ENCODE measurements around the gene WSB1. TPM values are rescaled to one million over a fixed set of nuclear protein-coding genes. Genes with fewer than 3 reads are reported as not detected.
"Not testable (repeated sequence)": the region's sequence is repeated elsewhere in the genome, so short reads cannot be mapped to it uniquely, and the experiment has no call there.

Gene WSB1
- total RNA-seq, 1 donor from 2014 or later = 176 TPM

DNA sequence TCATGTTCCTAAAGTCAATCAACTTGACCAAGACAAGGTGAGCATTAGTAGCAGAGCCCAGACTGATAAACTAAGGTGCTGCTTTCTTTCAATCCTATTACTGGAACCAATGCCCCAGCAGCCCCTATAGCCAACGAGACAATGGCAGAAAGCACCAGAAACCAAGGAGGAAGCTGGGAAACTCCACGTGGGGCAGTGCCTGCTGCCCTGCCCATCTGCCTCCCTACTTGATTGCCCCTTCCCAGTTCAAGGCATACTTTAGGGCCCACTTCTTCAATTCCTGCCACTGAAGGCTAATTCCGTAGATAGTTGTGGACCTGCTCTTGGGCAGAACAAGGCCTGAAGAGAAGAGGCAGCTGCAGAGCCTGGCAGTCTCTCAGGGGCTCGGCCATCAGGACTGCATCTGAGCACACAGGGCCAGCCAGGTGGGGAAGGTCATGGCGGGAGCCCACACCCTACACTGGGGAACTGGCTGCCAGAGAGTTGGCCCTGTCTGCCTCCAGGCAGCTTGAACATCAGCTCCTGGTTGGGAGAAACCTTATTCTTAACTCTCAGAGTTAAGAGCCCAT lies 30.9 kb downstream of the WSB1 start:
- H3K27me3 ChIP-seq = no peaks in the 10 kb centered on the region
- intact Hi-C loops (cut with DNase I) = no loop called here
- H3K4me1 ChIP-seq = peaks cover 0 to 16% of the 10 kb centered on the region in 2 donors
- TF ChIP-seq, protein P1, sequence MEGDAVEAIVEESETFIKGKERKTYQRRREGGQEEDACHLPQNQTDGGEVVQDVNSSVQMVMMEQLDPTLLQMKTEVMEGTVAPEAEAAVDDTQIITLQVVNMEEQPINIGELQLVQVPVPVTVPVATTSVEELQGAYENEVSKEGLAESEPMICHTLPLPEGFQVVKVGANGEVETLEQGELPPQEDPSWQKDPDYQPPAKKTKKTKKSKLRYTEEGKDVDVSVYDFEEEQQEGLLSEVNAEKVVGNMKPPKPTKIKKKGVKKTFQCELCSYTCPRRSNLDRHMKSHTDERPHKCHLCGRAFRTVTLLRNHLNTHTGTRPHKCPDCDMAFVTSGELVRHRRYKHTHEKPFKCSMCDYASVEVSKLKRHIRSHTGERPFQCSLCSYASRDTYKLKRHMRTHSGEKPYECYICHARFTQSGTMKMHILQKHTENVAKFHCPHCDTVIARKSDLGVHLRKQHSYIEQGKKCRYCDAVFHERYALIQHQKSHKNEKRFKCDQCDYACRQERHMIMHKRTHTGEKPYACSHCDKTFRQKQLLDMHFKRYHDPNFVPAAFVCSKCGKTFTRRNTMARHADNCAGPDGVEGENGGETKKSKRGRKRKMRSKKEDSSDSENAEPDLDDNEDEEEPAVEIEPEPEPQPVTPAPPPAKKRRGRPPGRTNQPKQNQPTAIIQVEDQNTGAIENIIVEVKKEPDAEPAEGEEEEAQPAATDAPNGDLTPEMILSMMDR (IDR thresholded peaks at IDR 0.05) = no peak
- H3K27ac ChIP-seq = no peak overlapping the region
- no peaks in the 10 kb centered on the region for H3K9me3 ChIP-seq
- no peaks in the 10 kb centered on the region for H3K36me3 ChIP-seq
- no peak for DNase-seq (ENCODE audit: low spot score in 2 of 2)
- no peak overlapping the region for H3K4me3 ChIP-seq

DNA sequence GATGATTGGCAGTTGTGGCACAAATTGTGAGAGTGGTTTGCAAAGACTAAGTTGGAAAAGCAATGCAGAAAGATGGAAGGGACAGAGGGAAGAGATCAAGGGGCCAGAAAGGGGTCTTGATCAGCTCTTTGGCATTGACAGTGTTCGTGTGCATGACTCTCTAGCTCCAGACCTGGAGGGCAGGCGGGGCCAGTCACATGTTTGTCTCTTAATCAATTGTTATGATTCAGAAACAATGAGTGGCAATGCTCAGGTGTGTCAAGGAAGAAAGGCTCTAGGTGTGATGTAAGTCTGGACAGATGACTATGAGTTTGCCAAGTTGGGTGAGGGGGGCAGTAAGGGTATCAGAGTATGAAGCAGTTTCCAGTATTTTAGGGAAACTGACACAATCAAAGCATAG lies 32.1 kb downstream of the WSB1 start:
- no peaks in the 10 kb centered on the region for H3K9me3 ChIP-seq
- intact Hi-C loops (cut with DNase I) = no loop called here
- H3K4me1 ChIP-seq = peaks cover 0 to 14% of the 10 kb centered on the region in 2 donors

GRCh38 chr17:27326585-27326984 lies 32.7 kb downstream of the WSB1 start:
- H3K36me3 ChIP-seq = no peaks in the 10 kb centered on the region
- H3K27me3 ChIP-seq = no peaks in the 10 kb centered on the region
- TF ChIP-seq, protein P1 (IDR thresholded peaks at IDR 0.05) = no peak
- H3K4me3 ChIP-seq = no peak overlapping the region
- no peaks in the 10 kb centered on the region for H3K9me3 ChIP-seq
- DNase-seq (ENCODE audit: low spot score in 2 of 2) = no peak
- intact Hi-C loops (cut with DNase I) = no loop called here
- no peak overlapping the region for H3K27ac ChIP-seq
- peaks cover 0 to 14% of the 10 kb centered on the region in 2 donors for H3K4me1 ChIP-seq

More for the DNA sequence above, 32.1 kb downstream of the WSB1 start:
- H3K27ac ChIP-seq = no peak overlapping the region
- TF ChIP-seq, protein P1 (IDR thresholded peaks at IDR 0.05) = no peak
- H3K27me3 ChIP-seq = no peaks in the 10 kb centered on the region
- no peak for DNase-seq (ENCODE audit: low spot score in 2 of 2)
- H3K4me3 ChIP-seq = no peak overlapping the region
- no peaks in the 10 kb centered on the region for H3K36me3 ChIP-seq

GRCh38 chr17:27327397-27327796 lies 33.5 kb downstream of the WSB1 start:
- Histone ChIP-seq H3K27me3 (no peaks in the 10 kb centered on the region), H3K36me3 (no peaks in the 10 kb centered on the region), H3K4me1 (peaks cover 0 to 20% of the 10 kb centered on the region in 2 donors), H3K9me3 (no peaks in the 10 kb centered on the region), H3K27ac (no peak overlapping the region), H3K4me3 (no peak overlapping the region)
- DNase-seq (ENCODE audit: low spot score in 2 of 2) = no peak
- TF ChIP-seq, protein P1 (IDR thresholded peaks at IDR 0.05) = no peak
- intact Hi-C loops (cut with DNase I) = no loop called here

- no peak for DNase-seq (ENCODE audit: low spot score in 2 of 2)
- Histone ChIP-seq H3K27ac (no peak overlapping the region), H3K36me3 (no peaks in the 10 kb centered on the region), H3K9me3 (no peaks in the 10 kb centered on the region), H3K4me3 (no peak overlapping the region), H3K27me3 (no peaks in the 10 kb centered on the region), H3K4me1 (peaks cover 0 to 22% of the 10 kb centered on the region in 2 donors)
- intact Hi-C loops (cut with DNase I) = no loop called here
- TF ChIP-seq, protein P1 (IDR thresholded peaks at IDR 0.05) = no peak
These were observed 34.0 kb downstream of the WSB1 start for GRCh38 chr17:27327871-27328270.

- H3K27me3 ChIP-seq; H3K27ac ChIP-seq; H3K9me3 ChIP-seq; H3K4me3 ChIP-seq; H3K36me3 ChIP-seq; intact Hi-C loops (cut with DNase I): not testable (repeated sequence)
- peaks cover 0 to 17% of the 10 kb centered on the region in 2 donors for H3K4me1 ChIP-seq
- DNase-seq (ENCODE audit: low spot score in 2 of 2) = peak in 1 of 2 donors; percentile 30
These were observed 34.8 kb downstream of the WSB1 start for GRCh38 chr17:27328686-27329085.

Data from ascending aorta (tissue), 2 donors.